Lung (tissue), 12 donors: Measurements from ENCODE around the gene ALPL. TPM values are rescaled to one million over a fixed set of nuclear protein-coding genes. Genes with fewer than 3 reads are reported as not detected.
"Not testable (repeated sequence)": the region's sequence is repeated elsewhere in the genome, so short reads cannot be mapped to it uniquely, and the experiment has no call there.

Experiments
- ATAC-seq: fragments of 200-7000 bp; cut with Tn5 transposase; one replicate; pipeline ENCODE4 v1.9.1; 2020; ENCODE audit warnings: moderate number of reproducible peaks; ENCODE audit not compliant: insufficient read depth, low FRiP score
- DNase-seq, 3 donors: peaks; one replicate each; pipeline ENCODE4 v3.0.0-alpha.2; 2013 to 2017
- H3K27ac ChIP-seq, 2 donors: one replicate each; pipeline ENCODE4 v1.5.1; 2013; ENCODE audit warnings: mild to moderate bottlenecking in 2 of 2, moderate library complexity in 2 of 2, control low read depth in 1 of 2, inconsistent platforms in 1 of 2, low read depth in 1 of 2, low read length in 1 of 2
- H3K27me3 ChIP-seq, 3 donors: one replicate each; pipeline ENCODE4 v1.5.1; 2013; ENCODE audit warnings: low read length in 2 of 3; ENCODE audit not compliant: control insufficient read depth in 3 of 3, insufficient read depth in 3 of 3
- H3K36me3 ChIP-seq, 4 donors: one replicate each; pipeline ENCODE4 v1.5.1; 2013; ENCODE audit warnings: low read length in 4 of 4, mild to moderate bottlenecking in 1 of 4, moderate library complexity in 1 of 4; ENCODE audit not compliant: control insufficient read depth in 4 of 4, insufficient read depth in 4 of 4
- H3K4me1 ChIP-seq, 5 donors: one replicate each; pipeline ENCODE4 v1.5.1; 2013; ENCODE audit warnings: low read length in 5 of 5, mild to moderate bottlenecking in 2 of 5, moderate library complexity in 1 of 5; ENCODE audit not compliant: control insufficient read depth in 5 of 5, insufficient read depth in 5 of 5
- H3K4me3 ChIP-seq: one replicate; pipeline ENCODE4 v1.5.1; 2013; ENCODE audit warnings: mild to moderate bottlenecking, control low read depth, moderate library complexity
- H3K9ac ChIP-seq, 2 donors: one replicate each; pipeline ENCODE4 v1.5.1; 2013; ENCODE audit warnings: low read length in 2 of 2, control low read depth in 1 of 2; ENCODE audit not compliant: insufficient read depth in 1 of 2
- H3K9me3 ChIP-seq, 4 donors: one replicate each; pipeline ENCODE4 v1.5.1; 2013; ENCODE audit warnings: low read length in 3 of 4, mild to moderate bottlenecking in 1 of 4, moderate library complexity in 1 of 4; ENCODE audit not compliant: control insufficient read depth in 4 of 4, insufficient read depth in 3 of 4
- WGBS, 2 donors: extraction: QIAGEN DNeasy Blood & Tissue Kit; methylation state at CpG; one replicate each; pipeline ENCODE4 v1.1.7; 2013; 5-methylcytosine and 5-hydroxymethylcytosine counted together
- polyA plus RNA-seq, 2 donors: library from polyadenylated mRNA; stranded (reverse); fragments of 200-250 nt; gene quantifications; one replicate each; pipeline ENCODE4 v1.2.1, GENCODE V29; 2013
- total RNA-seq, 2 donors: library from RNA; depleted of rRNA in 1 of 2; stranded (reverse); fragments of >200 nt in 1 of 2; gene quantifications; one replicate each; pipeline ENCODE4 v1.2.1, GENCODE V29; 2014 to 2021
- TF ChIP-seq, protein P1 (sequence below): IDR thresholded peaks from 2 replicates; pipeline ENCODE4 v1.5.1; 2012; ENCODE audit warnings: mild to moderate bottlenecking; ENCODE audit errors: control extremely low read depth, extremely low read depth
- donor health status: control.
- donor health status: control.
- donor health status: Bipolar disorder and iron deficiency.
- donor health status: healthy.
- donor health status: DM: yes; HTN: yes; CAD: no.

ALPL gene
- total and polyA plus RNA-seq, 4 donors = 38.6 to 242 (median 230) TPM

DNA sequence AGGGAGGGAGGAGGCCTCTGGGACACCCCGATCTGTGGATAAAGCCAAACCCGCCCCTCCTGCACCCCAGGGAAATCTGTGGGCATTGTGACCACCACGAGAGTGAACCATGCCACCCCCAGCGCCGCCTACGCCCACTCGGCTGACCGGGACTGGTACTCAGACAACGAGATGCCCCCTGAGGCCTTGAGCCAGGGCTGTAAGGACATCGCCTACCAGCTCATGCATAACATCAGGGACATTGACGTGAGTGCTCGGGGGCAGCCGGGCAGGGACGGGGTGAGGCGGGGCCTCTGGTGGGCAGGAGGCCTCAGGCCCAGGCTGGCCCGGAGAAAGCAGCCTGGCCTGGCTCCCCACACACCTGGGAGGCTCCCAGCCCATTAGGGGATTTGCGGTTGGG lies 54.7 kb downstream of the ALPL start:
- TF ChIP-seq, protein P1, sequence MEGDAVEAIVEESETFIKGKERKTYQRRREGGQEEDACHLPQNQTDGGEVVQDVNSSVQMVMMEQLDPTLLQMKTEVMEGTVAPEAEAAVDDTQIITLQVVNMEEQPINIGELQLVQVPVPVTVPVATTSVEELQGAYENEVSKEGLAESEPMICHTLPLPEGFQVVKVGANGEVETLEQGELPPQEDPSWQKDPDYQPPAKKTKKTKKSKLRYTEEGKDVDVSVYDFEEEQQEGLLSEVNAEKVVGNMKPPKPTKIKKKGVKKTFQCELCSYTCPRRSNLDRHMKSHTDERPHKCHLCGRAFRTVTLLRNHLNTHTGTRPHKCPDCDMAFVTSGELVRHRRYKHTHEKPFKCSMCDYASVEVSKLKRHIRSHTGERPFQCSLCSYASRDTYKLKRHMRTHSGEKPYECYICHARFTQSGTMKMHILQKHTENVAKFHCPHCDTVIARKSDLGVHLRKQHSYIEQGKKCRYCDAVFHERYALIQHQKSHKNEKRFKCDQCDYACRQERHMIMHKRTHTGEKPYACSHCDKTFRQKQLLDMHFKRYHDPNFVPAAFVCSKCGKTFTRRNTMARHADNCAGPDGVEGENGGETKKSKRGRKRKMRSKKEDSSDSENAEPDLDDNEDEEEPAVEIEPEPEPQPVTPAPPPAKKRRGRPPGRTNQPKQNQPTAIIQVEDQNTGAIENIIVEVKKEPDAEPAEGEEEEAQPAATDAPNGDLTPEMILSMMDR = no peak
- DNase-seq (no peak), ATAC-seq (no peak)
- 96% methylated on average over 16 to 17 of the region's 17 CpGs for WGBS, 2 donors
- no peak overlapping the region for H3K9ac ChIP-seq
- H3K4me1 ChIP-seq = no peaks in the 10 kb centered on the region
- H3K9me3 ChIP-seq = peaks cover 0 to 2% (median 0%) of the 10 kb centered on the region in 4 donors
- H3K36me3 ChIP-seq = peaks cover 0 to 2% (median 0%) of the 10 kb centered on the region in 4 donors
- H3K27me3 ChIP-seq = no peaks in the 10 kb centered on the region
- no peak overlapping the region for H3K27ac ChIP-seq
- H3K4me3 ChIP-seq = no peak overlapping the region

DNA sequence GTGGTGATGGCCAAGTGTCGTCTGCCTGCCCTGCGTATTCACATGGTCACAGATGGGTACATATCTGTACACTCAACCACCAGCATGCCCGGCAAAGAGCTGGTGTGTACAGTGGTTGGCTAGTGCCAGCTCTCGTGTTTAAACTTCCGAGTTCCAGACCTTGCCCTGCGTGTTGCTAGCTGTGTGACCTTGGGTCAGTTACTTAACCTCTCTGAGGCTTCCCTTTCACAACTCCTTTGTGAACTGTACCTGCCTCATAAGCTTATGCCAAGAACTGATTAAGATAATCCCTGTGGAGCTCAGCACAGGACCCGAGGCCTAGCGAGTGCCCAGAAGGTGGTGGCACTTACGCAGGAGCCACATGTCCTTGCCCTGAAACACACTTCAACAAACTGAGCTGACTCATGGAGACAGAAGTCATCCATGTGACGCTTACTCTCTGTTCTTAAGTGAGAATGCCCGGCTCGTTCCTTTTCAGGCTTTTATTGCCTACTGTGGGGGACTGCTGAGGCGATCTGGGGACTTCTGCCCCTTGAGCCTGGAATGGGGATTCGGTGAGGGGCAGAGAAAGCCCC lies 55.4 kb downstream of the ALPL start:
- ATAC-seq (no peak), DNase-seq (no peak)
- Histone ChIP-seq H3K9me3 (peaks cover 0 to 2% (median 0%) of the 10 kb centered on the region in 4 donors), H3K27ac (no peak overlapping the region), H3K27me3 (no peaks in the 10 kb centered on the region), H3K36me3 (peaks cover 0 to 2% (median 0%) of the 10 kb centered on the region in 4 donors), H3K4me3 (no peak overlapping the region), H3K4me1 (no peaks in the 10 kb centered on the region), H3K9ac (no peak overlapping the region)
- TF ChIP-seq, protein P1 = no peak
- 90 to 93% methylated on average over 14 of the region's 14 CpGs for WGBS, 2 donors

DNA sequence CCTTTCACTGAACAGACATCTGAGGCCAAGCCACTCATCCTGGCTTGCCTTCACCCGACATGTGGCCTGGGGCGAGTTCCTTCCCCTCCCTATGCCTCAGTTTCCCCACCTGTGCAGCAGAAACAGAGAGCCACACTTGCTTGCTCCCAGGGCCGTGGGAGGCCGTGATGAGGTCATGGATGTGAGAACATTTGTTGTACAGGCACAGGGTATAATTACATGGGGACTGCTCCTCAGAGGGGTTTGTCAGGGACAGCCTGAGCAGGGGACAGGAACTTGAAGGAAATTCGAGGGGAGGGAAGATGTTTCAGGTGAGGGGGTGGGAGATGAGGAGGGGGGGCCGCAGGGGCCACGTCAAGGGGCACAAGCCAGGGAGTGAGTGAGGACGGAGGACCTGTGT lies 56.1 kb downstream of the ALPL start:
- no peaks in the 10 kb centered on the region for H3K4me1 ChIP-seq
- DNase-seq = no peak
- WGBS, 2 donors = 64 to 76% methylated on average over 8 of the region's 8 CpGs
- no peak overlapping the region for H3K27ac ChIP-seq
- no peak overlapping the region for H3K9ac ChIP-seq
- ATAC-seq = no peak
- TF ChIP-seq, protein P1 = no peak
- H3K4me3 ChIP-seq = no peak overlapping the region
- H3K36me3 ChIP-seq = peaks cover 0 to 2% (median 0%) of the 10 kb centered on the region in 4 donors
- peaks cover 0 to 4% (median 0%) of the 10 kb centered on the region in 4 donors for H3K9me3 ChIP-seq
- H3K27me3 ChIP-seq = no peaks in the 10 kb centered on the region

DNA sequence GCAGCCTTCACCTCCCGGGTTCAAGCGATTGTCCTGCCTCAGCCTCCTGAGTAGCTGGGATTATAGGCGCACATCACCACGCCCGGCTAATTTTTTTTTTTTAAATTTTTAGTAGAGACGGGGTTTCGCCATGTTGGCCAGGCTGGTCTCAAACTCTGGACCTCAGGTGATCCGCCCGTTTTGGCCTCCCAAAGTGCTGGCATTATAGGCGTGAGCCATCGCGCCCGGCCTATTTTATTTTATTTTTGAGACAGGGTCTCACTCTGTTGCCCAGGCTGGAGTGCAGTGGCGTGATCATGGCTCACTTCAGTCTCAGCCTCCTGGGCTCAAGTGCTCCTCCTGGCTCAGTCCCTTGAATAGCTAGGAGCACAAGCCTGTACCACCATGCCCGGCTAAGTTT lies 57.1 kb downstream of the ALPL start:
- H3K9ac ChIP-seq, H3K36me3 ChIP-seq, H3K27ac ChIP-seq, ATAC-seq, H3K9me3 ChIP-seq, H3K4me3 ChIP-seq, H3K27me3 ChIP-seq, DNase-seq, H3K4me1 ChIP-seq: not testable (repeated sequence)
- 95 to 96% methylated on average over 15 of the region's 15 CpGs for WGBS, 2 donors
